A673 (cell line): Measurements from ENCODE around the gene MRPL12.

Source experiments
- CTCF ChIP-seq: fragments of 300-800, 200-600 bp; sonication (generic); conservative IDR thresholded peaks from 2 replicates; pipeline ENCODE4 v1.5.1; 2017; ENCODE audit warnings: low read depth, mild to moderate bottlenecking, antibody characterized with exemption, low read length, moderate library complexity, mixed read lengths
- EZH2 ChIP-seq: fragments of 200-600 bp; sonication (generic); IDR thresholded peaks from 2 replicates; pipeline ENCODE4 v1.6.1; 2017; ENCODE audit warnings: borderline replicate concordance, low read depth, mild to moderate bottlenecking, mixed read lengths, antibody characterized with exemption, low read length; ENCODE audit not compliant: poor library complexity, severe bottlenecking

- no peak for TF ChIP-seq CTCF
- no peak for TF ChIP-seq EZH2
Measured at GRCh38 chr17:81662002-81662401, 41.2 kb upstream of the MRPL12 start.
